Measurements from ENCODE around the gene CALN1.
A peak's percentile ranks its signal among the peaks of the same experiment; 100 is the strongest.

- TF ChIP-seq CTCF (conservative IDR thresholded peaks at IDR 0.05; ENCODE audit: low read depth in 2 of 2), result peak; percentile 44 to 56
- TF ChIP-seq POLR2AphosphoS5 (IDR thresholded peaks at IDR 0.05; ENCODE audit: low read depth), result no peak
- no peak for TF ChIP-seq ETS1 (IDR thresholded peaks at IDR 0.05)
- no peak for TF ChIP-seq EZH2phosphoT487 (IDR thresholded peaks at IDR 0.05; ENCODE audit: unreplicated experiment)
- TF ChIP-seq EZH2 (IDR thresholded peaks at IDR 0.05; ENCODE audit: low read depth, unreplicated experiment), result no peak
- no peak for TF ChIP-seq CREB1 (CRISPR knock-in tag; IDR thresholded peaks at IDR 0.05; ENCODE audit: low read depth)
- TF ChIP-seq JUNB (IDR thresholded peaks at IDR 0.05; ENCODE audit: unreplicated experiment), result no peak
- TF ChIP-seq REST (IDR thresholded peaks at IDR 0.05; ENCODE audit: unreplicated experiment), result no peak
- no peak for TF ChIP-seq NANOG (IDR thresholded peaks at IDR 0.05; ENCODE audit: borderline replicate concordance)
- TF ChIP-seq ZNF462 (CRISPR knock-in tag; IDR thresholded peaks at IDR 0.05), result no peak
- no peak for TF ChIP-seq ZNF331 (CRISPR knock-in tag; IDR thresholded peaks at IDR 0.05; ENCODE audit: low read depth)
- TF ChIP-seq ZNF114 (CRISPR knock-in tag; IDR thresholded peaks at IDR 0.05), result no peak
Measured at GRCh38 chr7:71785216-71785615, 626.9 kb downstream of the CALN1 start.

Data from GM23338 (cell line).